Stimulated activated naive CD8-positive, alpha-beta T cell treated with anti-CD3 and anti-CD28 coated beads, Interleukin-15, Interleukin-2, amounts not matched to agents 100 ng/mL and 50 ng/mL, for 24 hours (primary cell): ENCODE data around the gene CABP7.
"Not testable (repeated sequence)": the region's sequence is repeated elsewhere in the genome, so short reads cannot be mapped to it uniquely, and the experiment has no call there.

Experiments
- H3K27ac Mint-ChIP-seq: one replicate; pipeline ENCODE4 v1.8.0; 2021; ENCODE audit warnings: mild to moderate bottlenecking, mixed read lengths
- H3K27me3 Mint-ChIP-seq: one replicate; pipeline ENCODE4 v1.8.0; 2021; ENCODE audit warnings: mixed read lengths
- H3K36me3 Mint-ChIP-seq: one replicate; pipeline ENCODE4 v1.8.0; 2021; ENCODE audit warnings: low read depth, mixed read lengths
- H3K4me1 Mint-ChIP-seq: one replicate; pipeline ENCODE4 v1.8.0; 2021; ENCODE audit warnings: low read depth, mixed read lengths
- H3K4me3 Mint-ChIP-seq: one replicate; pipeline ENCODE4 v1.8.0; 2021; ENCODE audit warnings: mild to moderate bottlenecking, mixed read lengths
- H3K9me3 Mint-ChIP-seq: one replicate; pipeline ENCODE4 v1.8.0; 2021; ENCODE audit warnings: mixed read lengths

The CABP7 gene

DNA sequence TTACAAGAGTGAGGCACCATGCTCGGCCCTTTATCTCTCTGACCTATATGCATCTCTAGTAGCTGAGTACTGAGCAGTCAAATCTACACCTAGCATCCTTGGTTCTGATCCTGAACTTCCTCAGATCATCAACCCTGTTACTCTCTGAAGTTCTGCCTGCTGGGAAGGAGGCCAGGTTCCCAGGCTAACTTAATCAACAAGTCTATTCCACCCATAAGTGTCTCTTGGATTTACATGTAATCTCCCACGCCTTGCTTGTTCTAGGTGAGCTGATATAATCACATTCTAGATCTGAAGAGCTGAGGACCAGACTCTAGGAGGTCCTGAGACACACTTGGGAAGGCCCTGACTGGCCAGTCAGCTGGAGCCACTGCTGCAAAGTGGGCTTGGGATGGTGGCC, 22.1 kb downstream of the CABP7 start:
- Mint-ChIP-seq H3K9me3 (no peaks in the 10 kb centered on the region), H3K4me1 (no peaks in the 10 kb centered on the region), H3K4me3 (no peak overlapping the region), H3K36me3 (peaks cover 13% of the 10 kb centered on the region), H3K27ac (no peak overlapping the region), H3K27me3 (no peaks in the 10 kb centered on the region)

- H3K27me3 Mint-ChIP-seq: no peaks in the 10 kb centered on the region
- H3K27ac Mint-ChIP-seq: no peak overlapping the region
- H3K36me3 Mint-ChIP-seq: peaks cover 15% of the 10 kb centered on the region
Measured at GRCh38 chr22:29742326-29742725, 22.5 kb downstream of the CABP7 start.

GRCh38 chr22:29744902-29745301, 25.1 kb downstream of the CABP7 start:
- Mint-ChIP-seq H3K9me3 (no peaks in the 10 kb centered on the region), H3K27me3 (no peaks in the 10 kb centered on the region), H3K36me3 (peaks cover 22% of the 10 kb centered on the region), H3K27ac (no peak overlapping the region), H3K4me1 (no peaks in the 10 kb centered on the region), H3K4me3 (no peak overlapping the region)

More at GRCh38 chr22:29742326-29742725, 22.5 kb downstream of the CABP7 start:
- Mint-ChIP-seq H3K4me1 (no peaks in the 10 kb centered on the region), H3K4me3 (no peak overlapping the region), H3K9me3 (no peaks in the 10 kb centered on the region)

DNA sequence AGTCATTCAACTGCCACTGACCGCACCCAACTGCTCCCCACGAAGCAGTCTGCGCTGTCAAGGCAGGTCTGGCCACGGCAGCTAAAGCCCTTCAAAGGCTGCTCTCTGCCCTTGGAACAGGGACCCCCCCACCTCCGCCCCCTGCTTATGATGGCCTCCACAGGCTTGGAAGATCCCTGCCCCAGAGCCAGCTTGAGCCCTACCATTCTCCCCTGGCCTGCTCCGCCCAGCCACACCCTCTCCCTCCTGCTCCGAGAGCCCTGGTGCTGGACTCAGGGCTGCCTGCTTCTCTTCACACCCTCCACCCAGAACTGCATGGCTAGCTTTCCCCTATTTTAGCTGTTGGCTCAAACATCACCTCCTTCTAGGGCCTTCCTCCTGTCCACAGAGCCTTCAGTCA, 28.0 kb downstream of the CABP7 start:
- peaks cover 7% of the 10 kb centered on the region for H3K4me1 Mint-ChIP-seq
- H3K27me3 Mint-ChIP-seq: no peaks in the 10 kb centered on the region
- H3K4me3 Mint-ChIP-seq: no peak overlapping the region
- no peaks in the 10 kb centered on the region for H3K9me3 Mint-ChIP-seq
- H3K27ac Mint-ChIP-seq: no peak overlapping the region
- peaks cover 15% of the 10 kb centered on the region for H3K36me3 Mint-ChIP-seq

GRCh38 chr22:29748248-29748893, 28.6 kb downstream of the CABP7 start:
- Mint-ChIP-seq H3K9me3 (no peaks in the 10 kb centered on the region), H3K27ac (no peak overlapping the region), H3K4me3 (no peak overlapping the region), H3K36me3 (peaks cover 15% of the 10 kb centered on the region), H3K4me1 (peaks cover 7% of the 10 kb centered on the region), H3K27me3 (no peaks in the 10 kb centered on the region)

GRCh38 chr22:29750029-29750428, 30.2 kb downstream of the CABP7 start:
- no peak overlapping the region for H3K4me3 Mint-ChIP-seq
- H3K36me3 Mint-ChIP-seq: peaks cover 15% of the 10 kb centered on the region
- no peaks in the 10 kb centered on the region for H3K27me3 Mint-ChIP-seq
- no peaks in the 10 kb centered on the region for H3K9me3 Mint-ChIP-seq
- H3K27ac Mint-ChIP-seq: no peak overlapping the region
- peaks cover 7% of the 10 kb centered on the region for H3K4me1 Mint-ChIP-seq

DNA sequence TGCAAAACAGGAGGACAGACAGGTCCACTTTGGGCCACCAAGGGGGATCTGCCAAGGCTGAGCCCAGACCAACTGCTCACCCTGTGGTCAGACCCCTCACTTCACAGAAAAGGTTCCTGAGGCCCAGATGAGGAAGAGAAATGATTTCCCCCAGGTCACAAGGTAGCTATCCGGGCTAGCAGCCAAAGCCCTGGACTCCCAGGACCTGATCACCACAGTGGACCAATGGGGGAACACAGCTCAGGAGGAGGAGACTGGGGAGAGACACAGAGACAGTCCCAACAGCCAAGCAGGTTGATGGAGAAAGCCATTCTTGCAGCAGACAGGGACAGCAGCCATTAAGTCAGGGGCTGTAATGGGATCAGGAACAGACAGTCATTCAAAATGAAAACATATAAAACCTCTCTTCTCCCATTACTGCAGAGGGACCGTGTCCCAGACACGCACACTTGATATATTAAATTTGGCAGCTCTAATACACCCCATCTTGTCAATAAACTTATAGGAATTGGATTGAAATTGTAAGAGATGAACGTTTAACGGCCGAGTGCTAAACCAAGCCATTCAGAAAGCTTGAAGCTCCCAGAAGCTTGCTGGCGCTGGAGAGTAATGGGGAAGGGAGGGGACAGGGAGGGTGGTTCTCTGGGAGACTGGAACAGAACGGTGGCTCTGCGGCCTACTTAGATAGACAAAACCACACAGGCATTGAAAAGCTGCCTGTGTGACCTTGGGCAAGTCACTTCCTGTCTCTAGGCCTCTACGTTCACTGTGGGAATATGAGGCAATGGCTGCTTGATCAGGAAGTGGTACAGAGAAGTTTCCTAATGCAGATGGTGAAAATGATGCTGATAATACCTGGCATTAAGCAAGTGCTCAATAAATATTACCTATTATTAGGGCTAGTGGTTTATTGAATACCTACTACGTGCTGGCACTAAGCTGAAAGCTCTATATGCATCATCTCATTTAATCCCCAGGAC, 31.0 kb downstream of the CABP7 start:
- peak overlapping the region; percentile 21 for H3K27ac Mint-ChIP-seq

DNA sequence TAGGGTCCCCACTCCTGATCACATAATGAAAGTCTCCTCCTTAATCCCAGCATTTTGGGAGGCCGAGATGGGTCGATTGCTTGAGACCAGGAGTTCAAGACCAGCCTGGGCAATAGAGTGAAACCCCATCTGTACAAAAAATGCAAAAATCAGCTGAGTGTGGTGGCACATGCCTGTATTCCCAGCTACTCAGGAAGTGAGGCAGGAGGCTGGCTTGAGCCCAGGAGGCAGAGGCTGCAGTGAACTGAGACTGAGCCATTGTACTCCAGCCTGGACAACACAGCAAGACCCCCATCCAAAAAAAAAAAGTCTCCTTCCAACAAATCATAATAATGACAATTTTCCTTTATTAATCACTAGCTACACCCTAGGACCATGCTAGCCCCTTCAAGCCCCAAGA, 31.9 kb downstream of the CABP7 start:
- H3K27ac Mint-ChIP-seq: no peak overlapping the region
- H3K27me3 Mint-ChIP-seq: no peaks in the 10 kb centered on the region
- H3K4me1 Mint-ChIP-seq: peaks cover 7% of the 10 kb centered on the region
- H3K4me3 Mint-ChIP-seq: no peak overlapping the region
- peaks cover 12% of the 10 kb centered on the region for H3K36me3 Mint-ChIP-seq
- H3K9me3 Mint-ChIP-seq: no peaks in the 10 kb centered on the region

More for the DNA sequence above, 31.0 kb downstream of the CABP7 start:
- H3K36me3 Mint-ChIP-seq: peaks cover 12% of the 10 kb centered on the region
- H3K4me1 Mint-ChIP-seq: peaks cover 7% of the 10 kb centered on the region
- no peak overlapping the region for H3K4me3 Mint-ChIP-seq
- no peaks in the 10 kb centered on the region for H3K9me3 Mint-ChIP-seq
- no peaks in the 10 kb centered on the region for H3K27me3 Mint-ChIP-seq

GRCh38 chr22:29753808-29754657, 34.2 kb downstream of the CABP7 start:
- H3K36me3 Mint-ChIP-seq: no peaks in the 10 kb centered on the region
- H3K27me3 Mint-ChIP-seq: no peaks in the 10 kb centered on the region
- H3K4me3 Mint-ChIP-seq: no peak overlapping the region
- no peaks in the 10 kb centered on the region for H3K9me3 Mint-ChIP-seq
- H3K27ac Mint-ChIP-seq: no peak overlapping the region
- H3K4me1 Mint-ChIP-seq: peaks cover 7% of the 10 kb centered on the region

- H3K4me3 Mint-ChIP-seq: not testable (repeated sequence)
Measured at GRCh38 chr22:29754658-29755395, 35.0 kb downstream of the CABP7 start.

DNA sequence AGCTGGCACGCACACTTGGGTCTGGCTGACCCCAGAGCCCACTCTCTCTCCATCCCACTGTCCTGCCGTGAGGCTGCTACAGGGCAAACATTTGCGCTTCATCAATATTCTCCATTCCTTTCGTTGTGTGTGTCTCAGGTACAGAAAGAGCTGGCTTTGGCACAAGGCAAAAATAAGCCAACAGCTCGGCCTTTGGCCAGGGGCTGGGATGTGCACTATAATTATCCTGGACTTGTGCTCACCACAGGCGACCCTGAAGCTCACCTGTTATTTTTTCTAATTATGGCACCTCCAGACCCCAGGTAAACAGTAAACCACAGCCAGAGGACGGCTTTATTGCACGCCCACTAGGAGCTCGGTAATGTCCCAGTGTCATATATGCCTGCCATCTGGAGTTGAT, 36.1 kb downstream of the CABP7 start:
- no peaks in the 10 kb centered on the region for H3K27me3 Mint-ChIP-seq
- no peaks in the 10 kb centered on the region for H3K36me3 Mint-ChIP-seq
- no peak overlapping the region for H3K27ac Mint-ChIP-seq
- H3K4me3 Mint-ChIP-seq: no peak overlapping the region
- no peaks in the 10 kb centered on the region for H3K9me3 Mint-ChIP-seq
- peaks cover 3% of the 10 kb centered on the region for H3K4me1 Mint-ChIP-seq

More at GRCh38 chr22:29754658-29755395, 35.0 kb downstream of the CABP7 start:
- H3K27ac Mint-ChIP-seq, H3K27me3 Mint-ChIP-seq, H3K4me1 Mint-ChIP-seq, H3K9me3 Mint-ChIP-seq, H3K36me3 Mint-ChIP-seq: not testable (repeated sequence)

DNA sequence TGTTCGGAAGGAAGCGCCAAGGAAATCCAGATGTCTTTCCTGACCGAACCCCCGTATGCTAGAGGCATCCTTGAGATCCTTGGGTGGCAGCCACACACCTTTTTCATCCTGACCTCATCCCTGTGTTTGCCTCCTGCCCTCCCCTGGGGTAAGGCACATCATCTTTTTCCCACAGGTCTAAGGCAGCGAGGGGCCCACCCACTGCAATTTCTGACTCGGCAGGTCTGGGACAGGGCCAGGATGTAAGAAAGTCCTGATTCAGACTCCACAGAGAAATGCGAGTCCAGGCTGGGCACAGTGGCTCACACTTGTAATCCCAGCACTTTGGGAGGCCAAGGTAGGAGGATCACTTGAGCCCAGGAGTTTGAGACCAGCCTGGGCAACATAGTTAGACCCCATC, 36.5 kb downstream of the CABP7 start:
- no peaks in the 10 kb centered on the region for H3K9me3 Mint-ChIP-seq
- H3K36me3 Mint-ChIP-seq: no peaks in the 10 kb centered on the region
- no peaks in the 10 kb centered on the region for H3K4me1 Mint-ChIP-seq
- no peak overlapping the region for H3K4me3 Mint-ChIP-seq
- H3K27me3 Mint-ChIP-seq: no peaks in the 10 kb centered on the region
- H3K27ac Mint-ChIP-seq: no peak overlapping the region

DNA sequence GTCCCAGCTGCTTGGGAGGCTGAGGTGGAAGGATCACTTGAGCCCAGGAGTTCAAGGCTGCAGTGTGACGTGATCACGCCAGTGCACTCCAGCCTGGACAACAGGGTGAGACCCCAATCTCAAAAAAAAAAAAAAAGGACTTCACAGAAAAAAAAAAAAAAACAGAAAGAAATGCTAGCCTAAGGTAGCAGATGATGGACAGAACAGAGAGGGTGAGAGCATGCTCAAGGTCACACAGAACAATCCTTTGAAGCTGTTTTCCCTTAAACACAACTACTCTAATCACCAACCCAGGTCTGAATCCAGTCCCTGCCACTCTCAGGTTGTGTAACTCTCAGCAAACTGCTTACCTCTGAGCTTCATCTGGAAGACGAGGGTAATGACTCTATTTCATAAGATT, 37.3 kb downstream of the CABP7 start:
- Mint-ChIP-seq H3K9me3 (no peaks in the 10 kb centered on the region), H3K4me1 (no peaks in the 10 kb centered on the region), H3K4me3 (no peak overlapping the region), H3K36me3 (no peaks in the 10 kb centered on the region), H3K27ac (no peak overlapping the region), H3K27me3 (no peaks in the 10 kb centered on the region)

DNA sequence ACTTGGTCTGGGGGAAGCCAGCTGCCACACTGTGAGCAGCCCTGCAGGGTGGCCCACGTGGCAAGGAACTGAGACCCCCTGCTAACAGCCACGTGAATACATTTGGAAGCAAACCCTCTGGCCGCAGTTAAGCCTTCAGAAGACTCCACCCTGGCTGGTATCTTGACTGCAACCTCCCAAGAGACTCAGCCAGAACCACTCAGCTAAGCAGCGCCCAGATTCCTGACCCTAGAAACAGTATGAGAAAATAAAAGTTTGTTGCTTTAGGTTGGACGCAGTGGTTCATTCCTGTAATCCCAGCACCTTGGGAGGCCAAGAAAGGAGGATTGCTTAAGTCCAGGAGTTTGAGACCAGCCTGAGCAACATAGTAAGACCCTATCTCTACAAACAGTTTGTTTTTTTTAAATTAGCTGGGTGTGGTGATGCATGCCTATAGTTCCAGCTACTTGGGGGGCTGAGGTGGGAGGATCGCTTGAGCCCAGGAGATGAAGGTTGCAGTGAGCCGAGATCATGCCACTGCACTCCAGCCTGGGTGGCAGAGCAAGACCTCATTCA, 38.3 kb downstream of the CABP7 start:
- Mint-ChIP-seq H3K27me3 (no peaks in the 10 kb centered on the region), H3K27ac (no peak overlapping the region), H3K4me1 (no peaks in the 10 kb centered on the region), H3K9me3 (no peaks in the 10 kb centered on the region), H3K4me3 (no peak overlapping the region), H3K36me3 (no peaks in the 10 kb centered on the region)
